Activated T-helper 1 cell treated with anti-CD3 and anti-CD28 coated beads, Interleukin-12 subunit alpha, Interleukin-12 subunit beta, Interleukin-2, Interleukin-4 antibody, amounts not matched to agents 30 ng/mL and 10 ng/mL and 1 ng/mL, durations not matched to agents 14 hours and 24 hours and 36 hours (primary cell): ENCODE data around the gene HERC6. TPM values are rescaled to one million over a fixed set of nuclear protein-coding genes. Genes with fewer than 3 reads are reported as not detected.
A peak's percentile ranks its signal among the peaks of the same experiment; 100 is the strongest.

ENCODE experiments used
- DNase-seq: peaks from one replicate; pipeline ENCODE4 v3.0.0; 2021; ENCODE audit warnings: low spot score
- H3K27ac Mint-ChIP-seq: one replicate; pipeline ENCODE4 v1.8.0; 2021; ENCODE audit warnings: mild to moderate bottlenecking, mixed read lengths
- H3K27me3 Mint-ChIP-seq: one replicate; pipeline ENCODE4 v1.8.0; 2022; ENCODE audit warnings: mild to moderate bottlenecking, moderate library complexity, mixed read lengths; ENCODE audit not compliant: insufficient read depth
- H3K36me3 Mint-ChIP-seq: one replicate; pipeline ENCODE4 v1.8.0; 2021; ENCODE audit warnings: low read depth, mixed read lengths
- H3K4me1 Mint-ChIP-seq: one replicate; pipeline ENCODE4 v1.8.0; 2021; ENCODE audit warnings: low read depth, mixed read lengths
- H3K4me3 Mint-ChIP-seq: one replicate; pipeline ENCODE4 v1.8.0; 2021; ENCODE audit warnings: mild to moderate bottlenecking, moderate library complexity, mixed read lengths
- H3K9me3 Mint-ChIP-seq: one replicate; pipeline ENCODE4 v1.8.0; 2021; ENCODE audit warnings: mixed read lengths
- intact Hi-C: fragments of 100-400 bp; cut with micrococcal nuclease; formaldehyde crosslinking; loops from one replicate; pipeline ENCODE4 v1.15.1; 2024
- total RNA-seq: library from RNA; stranded (reverse); gene quantifications from 2 replicates; pipeline ENCODE4 v1.2.3, GENCODE V29; 2022

HERC6 gene
- total RNA-seq, 1 donor from 2014 or later, result 9.1 TPM

DNA sequence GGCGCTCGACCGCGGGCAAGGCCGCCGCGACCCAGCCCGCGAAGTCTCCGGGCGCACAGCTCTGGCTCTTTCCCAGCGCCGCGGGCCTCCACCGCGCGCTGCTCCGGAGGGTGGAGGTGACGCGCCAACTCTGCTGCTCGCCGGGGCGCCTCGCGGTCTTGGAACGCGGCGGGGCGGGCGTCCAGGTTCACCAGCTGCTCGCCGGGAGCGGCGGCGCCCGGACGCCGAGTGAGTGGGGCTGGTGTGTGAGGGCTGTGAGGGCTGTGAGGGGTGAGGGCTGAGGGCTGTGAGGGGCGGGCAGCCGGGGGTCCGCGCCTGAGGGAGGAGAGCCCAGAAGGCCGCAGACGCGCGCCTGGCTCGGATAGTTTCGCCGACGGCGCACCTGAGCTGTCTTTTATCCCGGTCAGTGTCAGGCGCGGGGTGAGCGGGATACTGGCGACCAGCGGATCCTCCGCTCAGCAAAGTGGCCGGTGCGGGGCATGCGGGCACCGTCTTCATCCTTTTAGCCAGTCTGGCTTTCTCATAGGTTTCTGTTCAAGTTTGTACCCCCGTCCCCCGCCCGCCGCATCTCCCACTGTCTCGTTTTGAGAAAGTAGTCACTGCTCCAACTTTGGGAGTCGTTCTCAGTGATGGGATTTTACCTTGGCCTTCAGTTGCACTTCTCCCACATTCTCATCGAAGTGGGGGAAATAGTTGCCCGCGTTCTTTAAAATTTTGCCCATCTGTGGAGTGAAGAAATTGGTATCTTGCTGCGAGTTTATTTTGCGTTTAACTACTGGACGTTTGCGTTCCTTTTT, 78.9 kb downstream of the HERC6 start:
- Mint-ChIP-seq H3K9me3 (peaks cover 3% of the 10 kb centered on the region), H3K4me3 (peak overlapping the region; percentile 99), H3K27me3 (no peaks in the 10 kb centered on the region), H3K4me1 (peaks cover 54% of the 10 kb centered on the region), H3K36me3 (peaks cover 28% of the 10 kb centered on the region), H3K27ac (peak overlapping the region; percentile 100)
- intact Hi-C loops, result loop anchor here (1.0 to 10.0 kb wide), 16 partner anchors 9 to 1520 kb away; partner anchors contain the start of genes ABCG2, AFF1, HSD17B11 and PYURF
- no peak for DNase-seq

DNA sequence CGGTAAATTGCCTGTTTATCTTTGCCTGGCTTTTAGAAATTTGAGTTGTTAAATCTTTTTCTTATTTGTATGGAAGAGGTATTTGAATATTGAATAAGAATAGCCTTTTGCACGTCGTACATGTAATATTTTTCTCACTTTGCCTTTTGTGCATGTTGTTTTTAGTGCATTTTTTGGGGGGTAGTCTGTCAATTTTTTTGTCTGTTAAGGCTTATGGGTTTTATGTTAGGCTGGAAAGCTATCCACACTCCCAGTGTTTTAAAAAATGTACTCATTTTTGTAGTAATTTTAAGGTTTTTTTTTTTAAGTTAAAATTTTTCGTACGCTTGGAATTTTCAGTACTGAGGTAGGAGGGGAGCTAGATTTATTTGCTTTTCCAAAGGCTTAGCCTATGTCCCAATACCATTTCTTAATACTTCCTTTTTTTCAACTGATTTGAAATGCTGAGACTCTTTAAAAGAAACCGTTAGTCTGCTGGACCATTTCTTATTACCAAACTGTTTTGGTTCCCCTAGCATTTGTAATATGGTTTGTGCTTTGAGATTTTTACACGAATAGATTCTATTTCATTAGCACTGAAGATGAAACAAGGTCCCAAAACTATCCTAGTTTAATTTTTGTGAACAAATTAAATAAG, 79.6 kb downstream of the HERC6 start:
- intact Hi-C loops, result loop anchor here (1.0 to 10.0 kb wide), 5 partner anchors 154 to 1521 kb away; partner anchors contain the start of genes AFF1 and HSD17B11
- Mint-ChIP-seq H3K9me3 (peaks cover 3% of the 10 kb centered on the region), H3K4me3 (peak overlapping the region; percentile 99), H3K27ac (peak overlapping the region; percentile 86), H3K4me1 (peaks cover 61% of the 10 kb centered on the region), H3K27me3 (no peaks in the 10 kb centered on the region), H3K36me3 (peaks cover 28% of the 10 kb centered on the region)
- DNase-seq, result no peak

GRCh38 chr4:88465653-88466192, 87.1 kb downstream of the HERC6 start:
- Mint-ChIP-seq H3K4me3 (no peak overlapping the region), H3K4me1 (peaks cover 47% of the 10 kb centered on the region), H3K9me3 (no peaks in the 10 kb centered on the region), H3K27ac (peak overlapping the region; percentile 75), H3K36me3 (peaks cover 64% of the 10 kb centered on the region), H3K27me3 (no peaks in the 10 kb centered on the region)
- DNase-seq, result no peak
- intact Hi-C loops, result loop anchor here (1.0 kb wide), 1 partner anchor 8 kb away; the partner anchor contains the start of gene HERC5

GRCh38 chr4:88467392-88467791, 88.7 kb downstream of the HERC6 start:
- intact Hi-C loops, result no loop called here
- DNase-seq, result no peak
- no peaks in the 10 kb centered on the region for H3K9me3 Mint-ChIP-seq
- no peaks in the 10 kb centered on the region for H3K27me3 Mint-ChIP-seq
- peaks cover 65% of the 10 kb centered on the region for H3K36me3 Mint-ChIP-seq
- no peak overlapping the region for H3K4me3 Mint-ChIP-seq
- peaks cover 30% of the 10 kb centered on the region for H3K4me1 Mint-ChIP-seq
- H3K27ac Mint-ChIP-seq, result no peak overlapping the region

GRCh38 chr4:88477229-88477860, 98.7 kb downstream of the HERC6 start:
- Mint-ChIP-seq H3K27me3 (no peaks in the 10 kb centered on the region), H3K9me3 (no peaks in the 10 kb centered on the region), H3K4me1 (no peaks in the 10 kb centered on the region), H3K27ac (no peak overlapping the region), H3K36me3 (peaks cover 37% of the 10 kb centered on the region), H3K4me3 (no peak overlapping the region)
- intact Hi-C loops, result no loop called here
- DNase-seq, result no peak

GRCh38 chr4:88478247-88478646, 99.6 kb downstream of the HERC6 start:
- intact Hi-C loops, result no loop called here
- no peak overlapping the region for H3K27ac Mint-ChIP-seq

GRCh38 chr4:88481537-88481936, 102.9 kb downstream of the HERC6 start:
- no peaks in the 10 kb centered on the region for H3K27me3 Mint-ChIP-seq
- no peak overlapping the region for H3K27ac Mint-ChIP-seq
- H3K9me3 Mint-ChIP-seq, result no peaks in the 10 kb centered on the region
- H3K4me3 Mint-ChIP-seq, result no peak overlapping the region
- intact Hi-C loops, result no loop called here
- no peaks in the 10 kb centered on the region for H3K4me1 Mint-ChIP-seq
- peaks cover 34% of the 10 kb centered on the region for H3K36me3 Mint-ChIP-seq
- no peak for DNase-seq

More at GRCh38 chr4:88478247-88478646, 99.6 kb downstream of the HERC6 start:
- Mint-ChIP-seq H3K27me3 (no peaks in the 10 kb centered on the region), H3K4me1 (no peaks in the 10 kb centered on the region), H3K4me3 (no peak overlapping the region), H3K36me3 (peaks cover 35% of the 10 kb centered on the region), H3K9me3 (no peaks in the 10 kb centered on the region)
- DNase-seq, result no peak

DNA sequence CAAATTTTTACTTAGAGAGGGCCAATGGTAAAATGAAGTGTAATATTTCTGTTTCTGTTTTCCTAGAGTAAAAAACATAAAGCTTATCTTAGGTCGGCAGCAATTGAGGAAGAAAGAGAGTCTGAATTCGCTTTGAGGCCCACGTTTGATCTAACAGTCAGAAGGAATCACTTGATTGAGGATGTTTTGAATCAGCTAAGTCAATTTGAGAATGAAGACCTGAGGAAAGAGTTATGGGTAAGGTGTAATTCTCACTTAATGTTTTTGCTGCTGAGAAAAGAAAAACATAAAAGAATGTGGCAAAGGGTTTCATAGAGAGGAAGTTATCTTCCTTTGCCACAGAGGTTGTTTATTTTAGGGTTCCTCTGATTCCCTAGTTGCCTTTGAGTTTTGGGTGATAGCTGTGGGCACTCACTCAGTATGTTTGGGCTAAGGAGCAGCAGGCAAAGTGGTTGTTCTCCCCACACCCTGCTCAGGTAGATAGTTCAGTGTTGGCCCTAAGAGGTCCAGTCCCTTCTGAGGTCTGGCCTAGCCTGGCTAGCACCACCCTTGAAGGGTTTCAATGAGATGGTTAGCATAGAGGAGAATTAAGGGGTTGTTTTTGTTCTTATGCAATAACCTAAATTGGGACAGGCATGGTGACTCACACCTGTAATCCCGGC, 110.6 kb downstream of the HERC6 start:
- Mint-ChIP-seq H3K36me3 (peaks cover 43% of the 10 kb centered on the region), H3K27ac (peak overlapping the region; percentile 68), H3K4me3 (no peak overlapping the region), H3K27me3 (no peaks in the 10 kb centered on the region), H3K4me1 (peaks cover 18% of the 10 kb centered on the region), H3K9me3 (no peaks in the 10 kb centered on the region)
- no peak for DNase-seq
- intact Hi-C loops, result loop anchor here (1.0 kb wide), 1 partner anchor 32 kb away; the partner anchor contains the start of gene HERC5

Other genes with a start within 250 kb of the HERC6 start
- 0.34 TPM in 2 replicates for gene ABCG2, start 220.2 kb upstream of the HERC6 start, total RNA-seq
- gene PPM1K, start 94.3 kb upstream of the HERC6 start, total RNA-seq, result 37.3 and 39.5 TPM in 2 replicates
- 19.1 and 21.2 TPM in 2 replicates for gene HERC5, start 78.3 kb downstream of the HERC6 start, total RNA-seq
- 55.9 and 61.5 TPM in 2 replicates for gene PYURF, start 144.9 kb downstream of the HERC6 start, total RNA-seq
- gene HERC3, start 213.6 kb downstream of the HERC6 start, total RNA-seq, result 12.8 and 14.2 TPM in 2 replicates